ENCODE data around the gene ADAMTS15.

ADAMTS15 gene

DNA sequence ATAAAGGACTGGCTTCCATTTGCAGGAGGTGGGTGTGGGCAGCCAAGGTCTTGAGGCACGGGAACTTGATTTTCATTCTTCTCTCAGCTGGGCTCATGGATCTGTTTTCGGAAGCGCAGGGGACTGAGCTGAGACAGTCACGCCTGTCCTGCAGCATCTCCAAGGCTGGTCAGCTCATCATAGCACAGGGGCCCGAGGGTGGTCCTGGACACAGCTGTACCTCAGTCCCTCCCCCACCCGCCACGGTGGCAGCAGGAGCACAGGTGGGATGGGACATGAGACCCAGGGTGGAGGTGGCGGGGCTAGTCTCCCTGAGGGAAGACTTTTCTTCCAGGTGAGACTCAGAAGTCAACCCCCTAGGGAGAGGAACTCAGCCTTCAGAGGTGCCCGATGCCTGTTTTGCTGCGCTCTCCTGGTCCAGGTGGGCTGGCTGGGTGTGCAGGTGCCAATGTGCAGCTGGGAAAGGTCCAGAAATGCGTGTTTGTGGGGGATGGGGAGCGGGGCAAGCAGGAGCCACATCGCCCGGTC lies 23.8 kb upstream of the ADAMTS15 start:
- DNase-seq = no peak
- TF ChIP-seq POLR2A (IDR thresholded peaks at IDR 0.05; ENCODE audit: low read length) = no peak

DNA sequence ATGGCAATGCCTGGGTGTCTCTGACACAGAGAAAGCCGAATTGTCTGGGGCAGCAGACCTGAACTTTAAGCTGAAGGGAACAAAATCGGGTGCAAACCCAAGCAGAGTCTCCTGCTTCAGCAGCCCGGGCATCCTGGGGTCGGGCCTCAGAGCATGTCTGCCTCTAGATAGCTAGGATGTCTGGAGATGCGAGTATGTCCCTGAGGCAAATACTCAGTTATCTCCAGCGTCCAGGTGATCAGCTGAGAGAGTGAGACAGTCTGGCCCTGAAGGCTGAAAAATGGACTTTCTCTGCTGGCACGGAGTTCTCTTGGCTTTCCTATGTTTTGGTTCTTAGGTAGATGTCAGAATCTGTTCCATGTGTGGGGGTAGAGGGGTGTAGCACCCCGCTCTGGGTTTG lies 23.3 kb upstream of the ADAMTS15 start:
- DNase-seq = no peak
- TF ChIP-seq POLR2A (IDR thresholded peaks at IDR 0.05; ENCODE audit: low read length) = no peak
- no peak for TF ChIP-seq GATA1 (IDR thresholded peaks at IDR 0.05; ENCODE audit: low read depth, low read length)

DNA sequence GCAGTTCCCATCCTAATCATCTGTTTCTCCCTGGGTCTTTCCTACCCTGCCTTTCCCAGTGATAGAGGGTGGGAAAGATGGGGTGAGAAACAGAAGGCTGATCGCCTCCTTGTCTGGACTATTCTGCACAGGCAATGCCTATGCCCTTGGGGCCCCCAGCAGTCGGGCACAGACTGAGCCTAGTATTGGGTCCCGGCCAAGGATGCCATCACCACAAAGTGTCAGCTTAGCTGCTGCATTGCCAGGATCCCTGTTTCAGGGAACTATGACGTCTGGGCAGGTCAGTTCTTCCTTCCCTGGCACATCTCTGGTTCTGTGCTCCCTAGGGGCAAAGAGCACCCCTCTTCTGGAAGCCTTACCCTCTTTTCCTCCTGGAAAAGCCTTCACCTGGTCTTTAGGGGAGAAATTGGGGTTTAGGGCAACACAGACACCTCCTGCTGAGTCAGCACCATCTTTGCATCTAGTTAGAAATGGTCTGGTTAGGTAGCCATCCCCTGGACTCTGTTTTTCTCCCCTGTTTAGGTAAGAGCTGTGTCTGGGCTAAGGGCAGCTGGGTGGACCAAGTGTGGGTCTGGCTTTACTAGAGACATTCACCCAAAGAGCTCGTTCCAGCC lies 22.1 kb upstream of the ADAMTS15 start:
- no peak for DNase-seq
- TF ChIP-seq POLR2A (IDR thresholded peaks at IDR 0.05; ENCODE audit: low read length) = no peak
- no peak for TF ChIP-seq GATA1 (IDR thresholded peaks at IDR 0.05; ENCODE audit: low read depth, low read length)

DNA sequence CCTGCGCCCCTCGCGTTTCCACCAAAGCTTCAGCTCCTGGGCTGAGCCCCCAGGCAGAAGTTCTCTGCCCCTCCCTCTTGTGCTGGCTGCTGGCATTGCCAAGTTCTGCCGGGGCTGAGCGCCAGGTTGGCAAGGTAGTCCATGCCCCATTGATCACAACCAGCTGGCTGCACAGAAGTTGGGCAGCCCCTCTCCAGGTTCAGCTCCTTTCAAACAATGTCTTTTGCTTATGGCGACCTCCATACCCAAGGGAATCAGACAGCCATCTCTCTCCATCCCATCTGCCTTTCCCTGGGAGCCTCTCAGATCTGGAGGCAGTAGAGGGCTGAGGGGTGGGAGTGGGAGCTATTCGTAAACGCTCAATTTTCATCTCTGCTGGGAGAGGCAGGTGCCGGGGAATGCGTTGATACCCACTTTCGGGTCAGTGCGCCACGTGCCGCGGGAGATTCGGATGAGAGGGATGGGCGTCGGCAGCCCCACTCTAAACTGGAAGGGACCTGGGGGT lies 21.6 kb upstream of the ADAMTS15 start:
- no peak for TF ChIP-seq GATA1 (IDR thresholded peaks at IDR 0.05; ENCODE audit: low read depth, low read length)
- no peak for TF ChIP-seq POLR2A (IDR thresholded peaks at IDR 0.05; ENCODE audit: low read length)
- DNase-seq = no peak

DNA sequence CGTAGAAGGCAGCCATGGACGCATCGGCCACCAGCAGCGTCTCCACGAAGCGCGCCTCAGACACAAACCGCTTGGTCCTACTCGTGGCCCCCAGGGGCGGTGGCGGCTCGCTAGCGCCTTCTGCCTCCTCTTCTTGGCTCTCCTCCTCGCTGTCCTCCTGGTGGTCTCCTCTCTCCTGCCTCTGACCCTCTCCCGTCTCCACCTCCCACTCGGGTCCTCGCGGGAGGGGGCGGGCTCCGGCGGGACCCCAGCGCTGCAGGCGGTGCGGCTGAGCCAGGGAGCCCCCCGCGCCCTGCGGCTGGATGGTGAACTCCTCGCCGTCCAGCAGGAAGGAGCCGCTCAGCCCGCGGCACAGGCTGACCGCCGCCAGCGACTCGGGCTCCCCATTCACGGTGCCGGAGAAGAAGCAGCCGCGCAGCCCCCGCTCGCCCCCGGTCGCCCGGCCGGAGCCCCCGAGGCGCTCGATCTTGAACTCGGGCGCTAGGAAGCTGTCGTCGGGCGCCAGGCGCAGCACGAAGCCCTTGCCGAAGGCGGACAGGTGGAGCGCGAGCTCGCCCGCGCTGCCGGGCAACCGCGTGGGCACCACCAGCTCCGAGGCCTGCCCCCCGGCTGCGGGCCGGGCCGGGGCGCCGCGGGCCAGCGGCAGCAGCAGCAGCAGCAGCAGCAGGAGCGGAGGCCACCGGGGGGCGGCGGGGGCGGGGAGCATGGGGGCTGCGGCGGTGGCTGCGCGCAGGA lies 20.7 kb upstream of the ADAMTS15 start:
- TF ChIP-seq GATA1 (IDR thresholded peaks at IDR 0.05; ENCODE audit: low read depth, low read length) = no peak
- TF ChIP-seq POLR2A (IDR thresholded peaks at IDR 0.05; ENCODE audit: low read length) = no peak
- DNase-seq = no peak

DNA sequence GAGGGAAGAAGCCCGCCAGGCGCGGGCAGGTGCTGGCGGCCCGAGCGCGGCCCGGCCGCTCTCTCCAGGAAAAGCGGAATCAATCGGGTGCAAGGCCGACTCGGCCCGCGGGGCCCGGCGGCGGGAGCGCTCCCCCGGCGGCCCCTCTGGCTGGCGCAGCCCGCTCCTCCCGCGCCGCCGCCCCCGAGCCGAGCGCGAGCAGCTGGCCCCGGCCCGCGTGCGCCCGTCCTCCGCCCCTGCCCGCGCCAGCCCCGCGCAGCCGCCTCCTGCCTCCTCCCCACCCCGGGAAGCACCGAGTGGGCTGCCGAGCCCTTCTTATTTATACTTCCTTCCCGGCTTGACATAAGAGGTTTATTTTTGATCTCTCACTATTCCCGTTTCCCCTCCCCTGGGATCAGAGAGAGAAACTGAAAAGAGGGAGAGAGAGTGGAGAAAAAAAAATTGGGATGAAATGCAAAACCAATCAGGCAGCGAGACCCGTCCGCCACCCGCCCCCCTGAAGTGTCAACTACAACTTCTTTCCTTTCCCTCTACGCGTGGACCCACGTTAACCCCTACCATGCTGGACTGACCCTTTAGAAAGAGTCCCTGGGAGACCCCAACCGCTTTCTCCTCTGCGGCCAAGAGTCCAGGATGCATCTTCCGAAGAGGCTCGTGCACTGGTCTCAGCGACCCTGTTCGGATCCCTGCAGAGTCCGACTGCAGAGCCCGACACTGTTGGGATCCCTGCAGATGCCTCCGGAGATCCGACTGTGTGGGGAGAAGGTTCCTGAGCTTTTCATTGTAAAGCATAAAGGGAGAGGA lies 19.9 kb upstream of the ADAMTS15 start, which contains the start of gene ADAMTS8:
Gene ADAMTS8 (minus strand): TSS at position 294 of the 804 bp plus-strand sequence. CDS start 323 bp downstream, outside the sequence.
- DNase-seq = no peak
- TF ChIP-seq GATA1 (IDR thresholded peaks at IDR 0.05; ENCODE audit: low read depth, low read length) (no peak), POLR2A (IDR thresholded peaks at IDR 0.05; ENCODE audit: low read length) (no peak)

DNA sequence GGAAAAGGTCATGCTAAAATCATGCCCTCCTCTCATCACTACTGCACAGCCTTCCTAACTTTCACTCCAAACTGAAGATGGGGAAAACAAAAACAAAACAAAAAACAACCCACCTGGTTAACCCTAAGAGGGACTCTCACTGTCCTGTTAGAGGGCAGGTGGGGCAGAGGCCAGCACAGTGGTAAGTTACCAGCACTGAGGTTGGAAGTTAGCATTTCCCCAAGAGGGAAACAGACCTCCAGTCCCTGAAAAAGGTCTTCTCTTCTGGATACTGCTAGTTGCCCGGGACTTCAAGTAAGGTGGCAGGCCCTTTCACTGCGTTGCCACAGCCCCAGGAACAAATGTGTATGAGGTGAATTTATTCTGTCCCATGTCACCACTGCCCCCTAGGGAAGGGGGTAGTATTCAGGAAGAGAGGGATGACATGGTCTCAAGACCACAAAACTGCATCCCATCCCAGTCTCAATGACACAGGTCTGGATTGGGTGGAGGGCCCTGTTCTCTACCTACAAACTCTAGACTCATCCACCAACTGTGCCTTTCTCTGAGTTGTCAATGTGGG lies 19.2 kb upstream of the ADAMTS15 start:
- no peak for TF ChIP-seq POLR2A (IDR thresholded peaks at IDR 0.05; ENCODE audit: low read length)
- TF ChIP-seq GATA1 (IDR thresholded peaks at IDR 0.05; ENCODE audit: low read depth, low read length) = no peak
- DNase-seq = no peak

DNA sequence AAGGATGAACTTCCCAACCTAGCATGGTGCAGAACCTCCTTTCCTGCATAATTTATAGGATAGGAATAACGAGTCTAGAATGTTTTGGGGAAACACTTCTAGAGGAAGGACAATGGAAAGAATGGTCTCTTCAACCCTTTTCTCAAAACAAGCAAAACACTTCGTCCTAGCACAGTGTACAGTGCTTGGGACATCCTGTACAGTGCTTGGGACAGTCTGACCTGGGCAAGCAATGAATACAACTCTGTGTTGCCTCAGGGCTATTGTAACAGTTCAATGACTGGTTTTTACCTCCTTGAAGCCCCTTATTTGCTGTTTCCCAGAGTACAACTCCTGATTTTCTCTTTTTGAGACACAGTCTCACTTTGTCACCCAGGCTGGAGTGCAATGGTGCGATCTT lies 18.5 kb upstream of the ADAMTS15 start:
- TF ChIP-seq GATA1 (IDR thresholded peaks at IDR 0.05; ENCODE audit: low read depth, low read length) (no peak), POLR2A (IDR thresholded peaks at IDR 0.05; ENCODE audit: low read length) (no peak)

DNA sequence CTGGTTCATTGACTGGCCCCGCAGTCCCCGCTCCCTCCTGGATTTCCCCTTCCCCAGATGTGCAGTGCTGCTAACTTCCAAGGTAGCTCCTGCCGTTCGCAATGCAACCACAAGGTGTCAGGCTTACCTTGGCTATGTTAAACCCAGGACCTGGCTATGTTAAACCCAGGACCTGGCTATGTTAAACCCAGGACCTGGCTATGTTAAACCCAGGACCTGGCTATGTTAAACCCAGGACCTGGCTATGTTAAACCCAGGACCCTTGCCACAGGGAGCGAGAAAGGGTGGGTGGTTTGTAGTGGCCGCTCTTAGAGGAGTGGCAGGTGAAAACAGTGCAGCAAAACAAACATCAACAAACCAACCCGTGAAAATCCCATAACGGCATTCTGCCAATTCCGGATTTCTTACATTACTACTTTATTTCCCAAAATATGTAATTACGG lies 17.1 kb upstream of the ADAMTS15 start:
- TF ChIP-seq POLR2A (IDR thresholded peaks at IDR 0.05; ENCODE audit: low read length) (no peak), GATA1 (IDR thresholded peaks at IDR 0.05; ENCODE audit: low read depth, low read length) (no peak)
- peak; percentile 50 to 73 for DNase-seq

More for the DNA sequence above, 18.5 kb upstream of the ADAMTS15 start:
- no peak for DNase-seq

DNA sequence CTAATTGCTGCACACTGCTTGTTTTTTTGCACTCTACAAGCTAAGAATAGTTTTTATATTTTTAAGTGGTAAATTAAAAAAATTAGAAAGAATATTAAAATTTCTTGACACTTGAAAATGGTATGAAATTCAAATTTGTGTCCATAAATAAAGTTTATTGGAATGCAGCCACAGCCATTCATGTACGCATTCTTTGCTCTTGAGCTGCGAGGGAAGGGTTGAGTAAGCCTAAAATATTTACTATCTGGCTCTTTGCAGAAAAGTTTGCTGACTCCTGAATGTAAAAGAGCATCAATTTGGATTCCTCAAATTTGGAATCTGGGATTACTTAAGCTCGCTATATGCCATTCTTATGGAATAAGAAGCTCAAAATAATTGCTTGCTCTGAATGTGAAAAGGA lies 16.6 kb upstream of the ADAMTS15 start:
- DNase-seq = no peak
- no peak for TF ChIP-seq GATA1 (IDR thresholded peaks at IDR 0.05; ENCODE audit: low read depth, low read length)
- TF ChIP-seq POLR2A (IDR thresholded peaks at IDR 0.05; ENCODE audit: low read length) = no peak

DNA sequence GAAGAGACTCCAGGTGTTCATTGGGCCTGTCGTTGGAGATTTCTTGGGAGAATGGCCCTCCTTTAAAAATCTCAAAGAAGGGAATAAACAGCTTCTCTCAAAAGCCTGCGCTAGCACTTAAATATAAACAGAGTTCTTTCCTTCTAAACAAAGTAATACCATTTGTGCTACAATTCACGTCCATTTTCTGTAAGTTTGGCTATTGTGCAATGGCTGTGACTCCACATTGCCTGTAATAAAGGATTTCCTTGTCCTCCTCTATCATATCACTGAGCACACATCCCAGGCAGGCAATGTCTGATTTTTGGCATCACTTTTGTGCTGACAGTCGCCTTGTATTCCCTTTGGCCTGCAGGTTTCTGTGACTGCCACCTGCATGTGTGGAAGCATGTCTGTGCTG lies 15.1 kb upstream of the ADAMTS15 start:
- DNase-seq = no peak
- TF ChIP-seq POLR2A (IDR thresholded peaks at IDR 0.05; ENCODE audit: low read length) (no peak), GATA1 (IDR thresholded peaks at IDR 0.05; ENCODE audit: low read depth, low read length) (no peak)

DNA sequence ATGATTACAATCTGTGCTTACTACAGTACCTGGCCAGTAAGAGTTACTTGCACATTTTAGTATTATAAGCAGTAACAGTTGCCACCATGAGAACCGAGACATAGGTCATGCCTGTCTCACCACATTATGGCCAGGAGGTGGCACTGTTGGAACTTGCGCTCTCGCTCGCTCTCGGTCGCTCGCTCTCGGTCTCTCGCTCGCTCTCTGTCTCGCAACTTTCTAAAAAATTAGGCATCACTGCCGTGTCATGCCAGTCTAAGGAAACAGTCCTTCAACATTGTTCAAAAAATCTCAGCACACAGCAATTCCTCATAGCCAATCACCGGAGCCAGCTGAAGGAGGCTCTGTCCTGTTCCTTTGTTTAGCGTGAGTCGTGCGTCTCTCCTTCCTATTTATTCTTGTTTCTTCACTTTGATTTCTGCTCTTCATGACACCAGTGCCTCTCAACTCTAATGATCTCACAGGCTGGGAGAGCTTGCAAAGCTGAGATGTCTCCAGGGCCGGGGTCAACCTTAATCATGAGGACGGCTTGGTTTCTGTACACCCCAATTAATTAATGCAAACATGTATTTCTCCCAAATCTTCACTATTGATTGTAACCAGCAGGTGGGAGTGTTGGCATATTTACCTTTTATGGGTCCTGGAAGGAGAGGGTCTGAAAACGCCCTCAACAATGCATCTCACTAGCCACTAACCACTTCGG lies 13.8 kb upstream of the ADAMTS15 start:
- peak; percentile 71 to 84 for DNase-seq
- no peak for TF ChIP-seq GATA1 (IDR thresholded peaks at IDR 0.05; ENCODE audit: low read depth, low read length)
- TF ChIP-seq POLR2A (IDR thresholded peaks at IDR 0.05; ENCODE audit: low read length) = no peak

DNA sequence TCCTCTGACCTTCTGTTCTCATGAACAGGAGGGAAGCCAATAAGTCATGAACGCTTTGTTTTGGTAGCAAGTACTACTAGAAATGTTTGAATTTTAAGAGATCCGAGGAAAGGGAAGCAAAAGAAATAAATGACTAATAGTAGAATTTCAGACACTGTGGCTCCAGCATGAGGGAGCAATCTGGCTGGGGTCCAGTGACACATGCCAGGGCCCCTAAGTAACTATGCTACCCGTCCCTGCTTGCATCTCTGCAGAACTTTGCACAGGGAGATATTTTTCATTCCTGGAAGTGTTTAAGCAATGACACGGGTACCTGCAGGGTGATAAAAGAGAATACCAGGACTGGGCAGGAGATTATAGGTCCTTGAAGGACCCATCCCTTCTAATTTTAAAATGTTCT lies 12.8 kb upstream of the ADAMTS15 start:
- DNase-seq = no peak
- TF ChIP-seq GATA1 (IDR thresholded peaks at IDR 0.05; ENCODE audit: low read depth, low read length) (no peak), POLR2A (IDR thresholded peaks at IDR 0.05; ENCODE audit: low read length) (no peak)
